Neural cell (in vitro differentiated cells): ENCODE measurements around the gene HLCS.

Experiments
- CTCF ChIP-seq: fragments of 450-650 bp; IDR thresholded peaks from 2 replicates; pipeline ENCODE4 v1.5.1; 2014; ENCODE audit warnings: antibody characterized with exemption, mild to moderate bottlenecking, moderate library complexity; ENCODE audit not compliant: poor library complexity, severe bottlenecking
- POLR2AphosphoS5 ChIP-seq: IDR thresholded peaks from 2 replicates; pipeline ENCODE4 v1.6.1; 2012
- RAD21 ChIP-seq: fragments of 450-650 bp; conservative IDR thresholded peaks from 2 replicates; pipeline ENCODE4 v1.6.1; 2014; ENCODE audit warnings: antibody characterized with exemption, mild to moderate bottlenecking, moderate library complexity
- REST ChIP-seq: IDR thresholded peaks from 2 replicates; pipeline ENCODE4 v1.6.1; 2012; ENCODE audit warnings: borderline replicate concordance
- SMC3 ChIP-seq: fragments of 450-650 bp; conservative IDR thresholded peaks from 2 replicates; pipeline ENCODE4 v1.6.1; 2014; ENCODE audit warnings: antibody characterized with exemption, mild to moderate bottlenecking, moderate library complexity; ENCODE audit not compliant: poor library complexity

GRCh38 chr21:36845790-36846189, 120.7 kb downstream of the HLCS start:
- TF ChIP-seq CTCF (no peak), POLR2AphosphoS5 (no peak), RAD21 (no peak), SMC3 (no peak), REST (no peak)
